Mesenteric fat pad (tissue), 1 donor: ENCODE results near the gene ZFP2. TPM values are rescaled to one million over a fixed set of nuclear protein-coding genes. Genes with fewer than 3 reads are reported as not detected.

Experiments
- DNase-seq: peaks from one replicate; pipeline ENCODE4 v3.0.0-alpha.2; 2020; ENCODE audit warnings: low spot score
- total RNA-seq: library from RNA; stranded (reverse); fragmentation: NEBNext Ultra II Directional; extraction: Animal tissue kit (Norgen Biotek cat#: 25700); gene quantifications from one replicate; pipeline ENCODE4 v1.2.1, GENCODE V29; 2021
- donor health status: DM: yes; HTN: yes; CAD: no.

The ZFP2 gene
- total RNA-seq, 1 donor from 2014 or later = 1.3 TPM

DNA sequence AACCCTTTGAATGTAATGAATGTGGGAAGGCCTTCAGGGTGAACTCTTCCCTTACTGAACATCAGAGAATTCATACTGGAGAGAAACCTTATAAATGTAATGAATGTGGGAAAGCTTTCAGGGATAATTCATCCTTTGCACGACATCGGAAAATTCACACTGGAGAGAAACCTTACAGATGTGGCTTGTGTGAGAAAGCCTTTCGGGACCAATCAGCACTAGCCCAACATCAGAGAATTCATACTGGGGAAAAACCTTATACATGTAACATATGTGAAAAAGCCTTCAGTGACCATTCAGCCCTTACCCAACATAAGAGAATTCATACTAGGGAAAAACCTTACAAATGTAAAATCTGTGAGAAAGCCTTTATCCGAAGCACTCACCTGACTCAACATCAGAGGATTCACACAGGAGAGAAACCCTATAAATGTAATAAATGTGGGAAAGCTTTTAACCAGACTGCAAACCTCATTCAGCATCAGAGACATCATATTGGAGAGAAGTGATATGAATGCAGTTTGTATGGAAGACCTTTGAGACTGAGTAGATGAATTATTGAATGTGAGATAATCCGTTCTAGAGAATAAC is 69.8 kb downstream of the ZFP2 start:
- no peak for DNase-seq

DNA sequence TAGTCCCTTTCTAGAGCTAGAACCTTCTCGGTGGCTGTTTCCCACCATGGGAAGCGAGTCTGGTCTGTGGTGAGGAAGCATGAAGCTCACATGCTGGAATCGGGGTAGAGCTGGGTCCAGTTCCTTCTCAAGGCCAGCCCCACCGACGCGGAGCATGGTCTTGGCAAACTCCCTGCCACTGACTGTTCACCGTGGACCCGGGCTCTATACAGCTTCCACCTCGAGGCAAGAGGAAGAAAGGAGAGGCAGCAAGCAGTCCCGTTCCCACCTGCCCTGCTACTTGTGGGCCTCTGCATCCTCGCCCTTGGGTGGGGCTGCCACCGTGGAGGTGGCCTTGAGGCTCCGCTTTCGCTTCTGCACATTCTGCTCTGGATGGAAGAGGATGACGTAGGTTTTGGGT is 85.7 kb downstream of the ZFP2 start:
- peak; percentile 62 for DNase-seq

Other genes with a start within 250 kb of the ZFP2 start
- gene ZNF354A, start 165.3 kb upstream of the ZFP2 start, total RNA-seq = 11.9 TPM
- gene ZNF354B, start 36.0 kb upstream of the ZFP2 start, total RNA-seq = 19.3 TPM
- gene ZNF454, start 45.3 kb downstream of the ZFP2 start, total RNA-seq = 1.8 TPM
- not detected for gene GRM6, start 99.4 kb downstream of the ZFP2 start, total RNA-seq
- gene ZNF879, start 127.9 kb downstream of the ZFP2 start, total RNA-seq = 3.3 TPM
- 4.5 TPM for gene ZNF354C, start 164.5 kb downstream of the ZFP2 start, total RNA-seq